Ishikawa (cell line): Measurements from ENCODE around the gene SBNO2.

Experiments used
- CEBPB ChIP-seq: IDR thresholded peaks from 2 replicates; pipeline ENCODE4 v1.6.1; 2012
- CREB1 ChIP-seq: IDR thresholded peaks from 2 replicates; pipeline ENCODE4 v1.6.1; 2012; ENCODE audit warnings: low read depth
- EGR1 ChIP-seq: IDR thresholded peaks from 2 replicates; pipeline ENCODE4 v1.6.1; 2012
- EP300 ChIP-seq: IDR thresholded peaks from 2 replicates; pipeline ENCODE4 v1.6.1; 2012; ENCODE audit warnings: borderline replicate concordance
- MAX ChIP-seq: IDR thresholded peaks from 2 replicates; pipeline ENCODE4 v1.6.1; 2012
- NFIC ChIP-seq: IDR thresholded peaks from 2 replicates; pipeline ENCODE4 v1.6.1; 2012
- RAD21 ChIP-seq: IDR thresholded peaks from 2 replicates; pipeline ENCODE4 v1.6.1; 2012; ENCODE audit warnings: low read depth
- REST ChIP-seq: IDR thresholded peaks from 2 replicates; pipeline ENCODE4 v1.6.1; 2012; ENCODE audit warnings: low read depth, mild to moderate bottlenecking
- TAF1 ChIP-seq: IDR thresholded peaks from 2 replicates; pipeline ENCODE4 v1.6.1; 2012; ENCODE audit warnings: low read depth, mild to moderate bottlenecking
- TEAD4 ChIP-seq: IDR thresholded peaks from 2 replicates; pipeline ENCODE4 v1.6.1; 2012
- YY1 ChIP-seq: IDR thresholded peaks from 2 replicates; pipeline ENCODE4 v1.6.1; 2012; ENCODE audit warnings: low read depth

- TF ChIP-seq YY1, result no peak
- no peak for TF ChIP-seq EP300
- TF ChIP-seq CREB1, result no peak
- no peak for TF ChIP-seq REST
- TF ChIP-seq TAF1, result no peak
- TF ChIP-seq MAX, result no peak
- TF ChIP-seq CEBPB, result no peak
- TF ChIP-seq TEAD4, result no peak
- no peak for TF ChIP-seq NFIC
- no peak for TF ChIP-seq RAD21
- no peak for TF ChIP-seq EGR1
Measured at GRCh38 chr19:1058112-1058511, 116.0 kb downstream of the SBNO2 start.
